Activated CD8-positive, alpha-beta T cell treated with anti-CD3 and anti-CD28 coated beads for 36 hours (primary cell): ENCODE data around the gene TDRD3. TPM values are rescaled to one million over a fixed set of nuclear protein-coding genes. Genes with fewer than 3 reads are reported as not detected.

Experiments used
- ATAC-seq: fragments of 200-7000 bp; cut with Tn5 transposase; one replicate; pipeline ENCODE4 v1.10.0; 2021; ENCODE audit warnings: mild to moderate bottlenecking, moderate library complexity
- CTCF ChIA-PET: fragments of 350-600 bp; sonication (Branson Sonifier 250); formaldehyde crosslinking; loops from one replicate; lab custom pipeline; 2021; ENCODE audit warnings: antibody characterized with exemption; lab: Charles Lee
- POLR2A ChIA-PET: fragments of 350-600 bp; sonication (Branson Sonifier 250); formaldehyde crosslinking; loops from one replicate; lab custom pipeline; 2021; ENCODE audit warnings: antibody characterized with exemption; lab: Charles Lee
- DNase-seq: peaks from one replicate; pipeline ENCODE4 v3.0.0-alpha.2; 2020
- H3K27ac Mint-ChIP-seq: one replicate; pipeline ENCODE4 v1.8.0; 2021; ENCODE audit warnings: mild to moderate bottlenecking, mixed read lengths
- H3K27me3 Mint-ChIP-seq: one replicate; pipeline ENCODE4 v1.8.0; 2021; ENCODE audit warnings: mixed read lengths
- H3K36me3 Mint-ChIP-seq: one replicate; pipeline ENCODE4 v1.8.0; 2021; ENCODE audit warnings: low read depth, mixed read lengths
- H3K4me1 Mint-ChIP-seq: one replicate; pipeline ENCODE4 v1.8.0; 2021; ENCODE audit warnings: low read depth, mixed read lengths
- H3K4me3 Mint-ChIP-seq: one replicate; pipeline ENCODE4 v1.8.0; 2021; ENCODE audit warnings: mild to moderate bottlenecking, moderate library complexity, mixed read lengths
- H3K9me3 Mint-ChIP-seq: one replicate; pipeline ENCODE4 v1.8.0; 2021; ENCODE audit warnings: mixed read lengths
- intact Hi-C: fragments of 100-400 bp; cut with micrococcal nuclease; formaldehyde crosslinking; loops from one replicate; pipeline ENCODE4 v1.10.0; 2022
- total RNA-seq, 2 experiments: library from RNA; stranded (reverse); gene quantifications; one replicate each; pipeline ENCODE4 v1.2.3, GENCODE V29; 2021
- TF ChIP-seq, protein P1 (sequence below): fragments of 200-600 bp; IDR thresholded peaks from one replicate; pipeline ENCODE4 v1.8.0; 2022; ENCODE audit warnings: antibody characterized with exemption, mild to moderate bottlenecking

Gene TDRD3
- total RNA-seq, 2 experiments from 2014 or later, result 17.1 to 19.0 TPM

DNA sequence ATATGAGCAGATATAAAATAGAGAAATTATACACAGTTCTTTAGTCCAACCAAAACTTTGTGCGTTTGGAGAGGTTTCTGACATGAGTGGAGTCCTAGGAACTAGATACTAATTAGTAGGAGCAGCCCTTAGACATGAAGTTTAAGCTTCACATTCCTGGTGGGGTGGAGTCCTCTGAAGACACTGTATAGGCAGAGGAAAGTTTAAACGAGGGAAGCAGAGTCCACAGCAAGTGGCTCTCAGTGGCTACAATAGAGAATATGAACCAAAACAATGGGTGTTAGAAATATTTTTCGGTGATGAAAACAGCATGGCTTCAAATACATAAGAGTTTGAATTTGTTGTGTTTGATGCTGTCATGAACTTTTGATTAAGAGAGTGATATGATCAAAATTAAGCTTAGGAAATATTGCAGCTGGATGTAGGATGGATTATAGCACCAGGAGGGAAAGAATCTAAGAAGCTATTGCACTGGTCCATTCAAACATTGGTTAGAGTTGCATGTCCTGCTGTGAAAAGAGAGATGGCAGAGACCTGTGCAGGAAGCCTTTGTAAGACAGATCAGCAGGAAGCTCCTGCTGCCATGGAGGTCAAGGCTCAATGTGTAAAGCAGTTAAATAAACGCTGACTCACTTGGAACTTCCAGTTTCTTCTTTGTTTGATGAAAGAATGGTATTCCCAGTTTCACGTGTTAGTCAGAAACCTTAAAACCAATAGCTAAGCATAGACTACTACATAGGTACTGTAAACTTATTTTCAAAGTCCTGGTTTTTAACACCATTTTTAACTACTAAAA is 175.2 kb downstream of the TDRD3 start:
- intact Hi-C loops, result no loop called here
- DNase-seq (no peak), ATAC-seq (no peak)
- Mint-ChIP-seq H3K4me3 (no peak overlapping the region), H3K9me3 (no peaks in the 10 kb centered on the region), H3K27ac (no peak overlapping the region), H3K4me1 (no peaks in the 10 kb centered on the region), H3K27me3 (no peaks in the 10 kb centered on the region), H3K36me3 (peaks cover 34% of the 10 kb centered on the region)
- ChIA-PET POLR2A (interaction anchor here (0.6 kb wide), 1 partner anchor 26 kb away, joined by 3 read pairs; no protein-coding TSS in a partner anchor), CTCF (interaction anchor here (0.9 kb wide), 1 partner anchor 9 kb away, joined by 3 read pairs; no protein-coding TSS in a partner anchor)
- TF ChIP-seq, protein P1, sequence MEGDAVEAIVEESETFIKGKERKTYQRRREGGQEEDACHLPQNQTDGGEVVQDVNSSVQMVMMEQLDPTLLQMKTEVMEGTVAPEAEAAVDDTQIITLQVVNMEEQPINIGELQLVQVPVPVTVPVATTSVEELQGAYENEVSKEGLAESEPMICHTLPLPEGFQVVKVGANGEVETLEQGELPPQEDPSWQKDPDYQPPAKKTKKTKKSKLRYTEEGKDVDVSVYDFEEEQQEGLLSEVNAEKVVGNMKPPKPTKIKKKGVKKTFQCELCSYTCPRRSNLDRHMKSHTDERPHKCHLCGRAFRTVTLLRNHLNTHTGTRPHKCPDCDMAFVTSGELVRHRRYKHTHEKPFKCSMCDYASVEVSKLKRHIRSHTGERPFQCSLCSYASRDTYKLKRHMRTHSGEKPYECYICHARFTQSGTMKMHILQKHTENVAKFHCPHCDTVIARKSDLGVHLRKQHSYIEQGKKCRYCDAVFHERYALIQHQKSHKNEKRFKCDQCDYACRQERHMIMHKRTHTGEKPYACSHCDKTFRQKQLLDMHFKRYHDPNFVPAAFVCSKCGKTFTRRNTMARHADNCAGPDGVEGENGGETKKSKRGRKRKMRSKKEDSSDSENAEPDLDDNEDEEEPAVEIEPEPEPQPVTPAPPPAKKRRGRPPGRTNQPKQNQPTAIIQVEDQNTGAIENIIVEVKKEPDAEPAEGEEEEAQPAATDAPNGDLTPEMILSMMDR, result no peak

DNA sequence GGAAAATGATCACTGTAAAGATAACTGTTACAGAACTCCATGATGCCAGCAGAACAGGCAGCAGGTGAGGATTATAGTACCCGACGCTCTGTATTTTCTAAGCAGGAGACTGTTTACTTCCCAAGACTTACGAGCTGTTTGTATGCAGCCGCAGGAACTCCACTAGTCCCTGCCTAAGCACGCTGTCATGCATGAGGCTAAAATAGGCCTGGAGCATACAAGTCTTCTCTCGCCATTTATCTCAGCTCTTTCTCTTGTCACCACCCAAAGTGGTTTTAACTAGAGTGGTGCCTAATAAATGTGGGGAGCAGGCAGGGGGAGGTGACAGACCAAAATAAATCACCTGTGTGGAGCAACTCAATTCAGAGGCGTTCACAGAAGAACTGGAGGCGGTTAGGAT is 175.8 kb downstream of the TDRD3 start:
- TF ChIP-seq, protein P1, result no peak
- Mint-ChIP-seq H3K36me3 (peaks cover 32% of the 10 kb centered on the region), H3K27ac (no peak overlapping the region), H3K27me3 (no peaks in the 10 kb centered on the region), H3K4me1 (no peaks in the 10 kb centered on the region), H3K4me3 (no peak overlapping the region), H3K9me3 (no peaks in the 10 kb centered on the region)
- DNase-seq (no peak), ATAC-seq (no peak)
- intact Hi-C loops, result no loop called here
- ChIA-PET POLR2A (no interaction called here), CTCF (no interaction called here)

DNA sequence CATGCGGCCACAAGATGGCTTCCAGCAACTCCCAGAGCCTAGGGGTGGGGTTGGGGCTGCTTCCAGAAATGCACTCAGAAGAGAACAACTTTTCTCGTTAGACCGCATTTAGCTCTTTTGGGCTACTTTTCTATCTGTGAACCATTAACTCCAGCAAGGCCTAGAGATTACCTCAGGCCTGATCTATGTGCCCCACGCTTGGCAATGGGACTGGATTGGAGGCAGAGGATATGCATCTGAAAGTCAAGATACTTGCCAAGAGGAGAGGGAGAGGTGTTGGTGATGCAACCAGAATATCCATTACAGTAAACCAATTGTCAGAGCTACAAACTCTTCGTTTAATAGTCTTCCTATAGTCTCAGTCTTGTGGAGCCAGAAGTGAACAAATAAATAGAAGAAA is 177.7 kb downstream of the TDRD3 start:
- CTCF ChIA-PET, result no interaction called here
- intact Hi-C loops, result no loop called here
- no peak overlapping the region for H3K27ac Mint-ChIP-seq

DNA sequence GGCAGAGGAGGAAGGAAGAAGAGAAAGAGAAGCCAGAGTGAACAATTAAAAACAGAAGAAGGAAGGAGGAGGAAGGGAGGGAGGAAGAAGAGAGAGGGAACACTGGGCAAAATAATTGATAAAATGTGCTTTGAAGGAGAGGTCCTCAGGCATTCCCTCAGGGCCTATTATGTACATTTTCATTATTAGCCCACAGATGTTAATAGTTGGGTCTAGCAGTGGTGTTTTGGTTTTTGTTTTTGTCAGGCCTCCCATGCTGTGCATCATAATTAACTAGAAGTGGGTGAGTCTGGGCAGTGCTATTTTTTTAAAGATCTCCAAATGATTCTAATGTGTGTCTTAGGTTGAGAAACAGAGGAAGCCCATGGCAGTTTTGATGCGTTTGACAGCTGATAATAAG is 178.1 kb downstream of the TDRD3 start:
- Mint-ChIP-seq H3K27ac (no peak overlapping the region), H3K4me3 (no peak overlapping the region), H3K9me3 (no peaks in the 10 kb centered on the region), H3K27me3 (no peaks in the 10 kb centered on the region), H3K36me3 (peaks cover 15% of the 10 kb centered on the region), H3K4me1 (no peaks in the 10 kb centered on the region)
- DNase-seq (no peak), ATAC-seq (no peak)
- TF ChIP-seq, protein P1, result no peak
- POLR2A ChIA-PET, result no interaction called here
- intact Hi-C loops, result no loop called here
- CTCF ChIA-PET, result no interaction called here

More for the DNA sequence above, 177.7 kb downstream of the TDRD3 start:
- ATAC-seq, result no peak
- no peak overlapping the region for H3K4me3 Mint-ChIP-seq
- no peaks in the 10 kb centered on the region for H3K9me3 Mint-ChIP-seq
- TF ChIP-seq, protein P1, result no peak
- POLR2A ChIA-PET, result no interaction called here
- H3K36me3 Mint-ChIP-seq, result peaks cover 17% of the 10 kb centered on the region
- no peaks in the 10 kb centered on the region for H3K4me1 Mint-ChIP-seq
- H3K27me3 Mint-ChIP-seq, result no peaks in the 10 kb centered on the region
- DNase-seq, result no peak

DNA sequence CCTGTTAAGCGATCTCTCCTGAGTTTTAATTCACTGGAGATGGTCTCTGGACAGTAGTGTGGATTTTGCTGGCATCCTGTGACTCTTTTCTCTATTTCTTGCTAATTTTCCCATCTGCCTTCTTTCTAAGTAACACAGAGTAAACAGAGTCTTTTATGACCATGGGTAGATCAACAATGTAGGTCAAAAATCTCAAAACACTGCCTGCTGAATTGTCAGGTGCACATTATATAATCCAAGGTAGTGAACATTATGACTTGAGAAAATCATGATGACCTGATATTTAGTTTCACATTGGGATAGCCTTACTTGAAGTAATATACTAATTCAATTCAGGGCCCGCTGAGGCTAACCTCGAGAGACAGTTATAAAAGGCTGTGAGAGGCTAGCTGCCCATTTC is 180.7 kb downstream of the TDRD3 start:
- intact Hi-C loops, result no loop called here
- no peak overlapping the region for H3K27ac Mint-ChIP-seq
- no peak overlapping the region for H3K4me3 Mint-ChIP-seq
- ChIA-PET POLR2A (no interaction called here), CTCF (no interaction called here)
- H3K4me1 Mint-ChIP-seq, result no peaks in the 10 kb centered on the region
- no peak for DNase-seq
- H3K27me3 Mint-ChIP-seq, result no peaks in the 10 kb centered on the region
- no peaks in the 10 kb centered on the region for H3K9me3 Mint-ChIP-seq
- TF ChIP-seq, protein P1, result no peak
- no peak for ATAC-seq
- H3K36me3 Mint-ChIP-seq, result peaks cover 4% of the 10 kb centered on the region
